AG04449 (cell line): ENCODE results near the gene SLC15A3.

Experiments
- CTCF ChIA-PET: fragments of 350-600 bp; formaldehyde crosslinking; extraction: SDS; loops from one replicate; lab custom pipeline; 2021; ENCODE audit warnings: antibody characterized with exemption; lab: Yijun Ruan, JAX
- POLR2A ChIA-PET: fragments of 400-600, 350-600 bp; formaldehyde crosslinking; extraction: SDS; loops from one replicate; lab custom pipeline; 2020; ENCODE audit warnings: antibody characterized with exemption, inconsistent platforms; lab: Yijun Ruan, JAX
- DNase-seq: peaks from one replicate; pipeline ENCODE4 v3.0.0-alpha.2; 2010; ENCODE audit warnings: low read depth, low spot score
- H3K4me3 ChIP-seq: 2 replicates; pipeline ENCODE4 v1.5.1; 2011; ENCODE audit warnings: low read depth, mild to moderate bottlenecking, control low read depth, low read length
- TF ChIP-seq, protein P1 (sequence below): IDR thresholded peaks from one replicate; pipeline ENCODE4 v1.5.1; 2011; ENCODE audit warnings: mild to moderate bottlenecking, moderate library complexity, low read length, control low read depth, inconsistent platforms; ENCODE audit not compliant: insufficient read depth; ENCODE audit errors: missing control alignments

Gene SLC15A3

DNA sequence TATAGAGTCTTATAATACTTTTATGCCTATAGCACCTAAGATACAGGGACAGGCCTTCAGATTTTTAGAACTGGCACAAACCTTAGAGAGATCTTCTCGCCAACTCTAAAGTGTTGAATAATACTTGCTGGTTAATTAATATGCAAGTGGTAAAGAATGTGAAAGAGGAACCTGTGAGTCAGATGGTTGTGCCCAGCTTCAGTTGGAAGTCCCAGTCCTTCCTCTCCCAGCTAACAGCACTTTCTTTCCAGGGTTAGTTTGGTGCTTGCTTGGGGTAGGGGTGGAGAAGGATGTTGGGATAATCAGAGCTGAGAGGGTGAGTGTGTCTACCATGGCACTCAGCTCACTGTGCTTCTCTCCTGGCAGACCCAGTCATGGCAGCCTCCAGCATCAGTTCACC is 32.7 kb downstream of the SLC15A3 start:
- ChIA-PET POLR2A (no interaction called here), CTCF (interaction anchor here (1.0 to 2.9 kb wide), 4 partner anchors 12 to 268 kb away, joined by 3 to 19 read pairs (median 4); no protein-coding TSS in a partner anchor)
- TF ChIP-seq, protein P1, sequence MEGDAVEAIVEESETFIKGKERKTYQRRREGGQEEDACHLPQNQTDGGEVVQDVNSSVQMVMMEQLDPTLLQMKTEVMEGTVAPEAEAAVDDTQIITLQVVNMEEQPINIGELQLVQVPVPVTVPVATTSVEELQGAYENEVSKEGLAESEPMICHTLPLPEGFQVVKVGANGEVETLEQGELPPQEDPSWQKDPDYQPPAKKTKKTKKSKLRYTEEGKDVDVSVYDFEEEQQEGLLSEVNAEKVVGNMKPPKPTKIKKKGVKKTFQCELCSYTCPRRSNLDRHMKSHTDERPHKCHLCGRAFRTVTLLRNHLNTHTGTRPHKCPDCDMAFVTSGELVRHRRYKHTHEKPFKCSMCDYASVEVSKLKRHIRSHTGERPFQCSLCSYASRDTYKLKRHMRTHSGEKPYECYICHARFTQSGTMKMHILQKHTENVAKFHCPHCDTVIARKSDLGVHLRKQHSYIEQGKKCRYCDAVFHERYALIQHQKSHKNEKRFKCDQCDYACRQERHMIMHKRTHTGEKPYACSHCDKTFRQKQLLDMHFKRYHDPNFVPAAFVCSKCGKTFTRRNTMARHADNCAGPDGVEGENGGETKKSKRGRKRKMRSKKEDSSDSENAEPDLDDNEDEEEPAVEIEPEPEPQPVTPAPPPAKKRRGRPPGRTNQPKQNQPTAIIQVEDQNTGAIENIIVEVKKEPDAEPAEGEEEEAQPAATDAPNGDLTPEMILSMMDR: no peak
- no peak for DNase-seq
- no peak overlapping the region for H3K4me3 ChIP-seq

DNA sequence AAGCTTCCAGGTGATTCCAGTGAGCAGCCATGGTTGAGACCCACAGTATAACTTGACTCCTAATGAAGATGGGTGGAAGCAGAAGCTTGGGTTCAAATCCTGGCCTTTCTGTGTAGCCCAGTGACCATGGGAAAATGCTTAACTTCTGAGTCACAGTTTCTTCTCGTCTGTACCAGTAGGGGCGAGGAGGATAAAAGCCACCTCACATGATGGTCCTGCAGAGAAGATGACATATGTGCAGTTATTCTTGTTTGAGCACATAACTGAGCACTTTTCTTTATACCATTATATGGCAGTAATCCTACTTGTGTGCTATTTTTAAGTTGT is 33.1 kb downstream of the SLC15A3 start:
- no peak overlapping the region for H3K4me3 ChIP-seq
- TF ChIP-seq, protein P1: no peak
- DNase-seq: no peak
- ChIA-PET CTCF (interaction anchor here (1.0 to 2.9 kb wide), 5 partner anchors 12 to 269 kb away, joined by 3 to 19 read pairs (median 4); no protein-coding TSS in a partner anchor), POLR2A (no interaction called here)

DNA sequence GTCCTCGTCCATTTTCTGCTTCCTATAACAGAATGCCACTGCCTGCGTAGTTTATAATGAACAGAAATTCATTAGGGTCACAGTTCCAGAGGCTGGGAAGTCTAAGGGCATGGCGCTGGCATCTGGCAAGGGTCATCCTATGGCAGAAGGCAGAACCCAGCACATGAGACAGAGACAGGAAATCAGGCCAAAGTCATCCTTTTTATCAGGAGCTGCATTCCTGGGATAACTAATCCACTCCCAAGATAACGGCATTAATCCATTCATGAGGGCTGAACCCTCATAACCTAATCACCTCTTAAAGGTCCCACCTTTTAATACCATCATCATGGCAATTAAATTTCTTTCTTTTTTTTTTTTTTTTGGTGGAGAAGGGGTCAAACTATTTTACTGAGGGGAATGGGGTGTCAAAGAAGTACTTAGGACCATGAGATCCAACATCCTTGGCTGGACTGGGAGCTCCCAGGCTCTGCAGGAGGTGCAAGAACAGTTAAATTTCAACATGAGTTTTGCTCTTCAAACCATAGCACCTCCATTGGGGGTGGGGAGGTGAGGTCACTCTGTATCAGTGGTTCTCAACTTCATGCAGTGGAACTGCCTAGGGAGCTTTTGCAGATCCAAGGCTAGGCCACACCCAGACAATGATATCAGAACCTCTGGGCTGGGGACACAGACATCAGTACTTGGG is 33.6 kb downstream of the SLC15A3 start:
- DNase-seq: no peak
- POLR2A ChIA-PET: no interaction called here
- CTCF ChIA-PET: interaction anchor here (1.0 to 2.9 kb wide), 5 partner anchors 13 to 270 kb away, joined by 3 to 19 read pairs (median 4); no protein-coding TSS in a partner anchor
- no peak overlapping the region for H3K4me3 ChIP-seq
- TF ChIP-seq, protein P1: no peak

DNA sequence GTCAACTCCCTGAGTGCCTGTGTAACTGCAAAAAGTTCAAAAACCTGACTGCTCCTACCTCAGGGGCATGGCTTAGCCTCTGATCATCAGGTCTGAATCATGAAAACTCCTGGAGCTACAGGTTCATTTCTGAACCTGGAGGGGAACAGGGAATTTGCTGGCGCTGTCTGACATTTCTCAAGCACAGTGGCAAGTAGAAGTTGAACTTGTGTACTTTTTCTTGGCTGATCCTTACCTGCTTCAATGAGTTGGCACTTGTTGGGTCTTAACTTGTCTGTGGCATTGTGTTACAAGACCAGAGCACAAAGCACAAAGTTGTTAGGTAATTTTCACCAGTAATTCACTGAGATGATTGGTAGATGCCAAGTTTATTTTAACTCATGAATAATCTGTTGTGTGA is 34.7 kb downstream of the SLC15A3 start:
- CTCF ChIA-PET: interaction anchor here (1.1 to 3.1 kb wide), 5 partner anchors 12 to 270 kb away, joined by 3 to 19 read pairs (median 13); partner anchors contain the start of gene PRPF19
- no peak overlapping the region for H3K4me3 ChIP-seq
- TF ChIP-seq, protein P1: no peak
- DNase-seq: no peak
- POLR2A ChIA-PET: no interaction called here

DNA sequence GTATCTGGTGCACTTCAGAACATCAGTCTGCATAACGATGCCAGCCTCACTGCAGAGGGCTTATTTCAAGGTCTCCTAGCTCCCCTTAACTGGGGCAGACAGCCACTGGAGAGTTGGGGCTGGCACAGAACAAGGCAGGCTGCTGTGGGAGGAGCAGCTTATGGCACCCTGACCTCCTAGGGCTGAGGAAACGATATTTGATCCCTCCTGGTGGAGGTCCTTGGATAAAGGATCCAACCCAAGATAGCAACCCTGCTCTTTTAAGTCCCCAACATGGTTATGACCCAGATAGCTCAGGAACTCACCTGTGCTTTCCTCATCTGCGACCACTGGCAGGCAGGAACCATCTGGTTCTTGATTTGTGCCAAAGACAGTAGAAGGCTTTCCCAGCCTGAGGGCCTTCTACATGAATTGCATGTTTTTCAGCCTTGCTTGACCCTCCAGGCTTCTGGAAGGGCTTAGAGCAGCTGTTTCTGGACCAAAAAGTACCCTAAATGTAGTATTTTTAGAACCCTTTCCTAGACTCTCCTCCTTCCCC is 35.2 kb downstream of the SLC15A3 start:
- ChIA-PET CTCF (interaction anchor here (1.1 to 3.1 kb wide), 5 partner anchors 11 to 270 kb away, joined by 3 to 19 read pairs (median 13); partner anchors contain the start of gene PRPF19), POLR2A (no interaction called here)
- no peak overlapping the region for H3K4me3 ChIP-seq
- DNase-seq: no peak
- TF ChIP-seq, protein P1: no peak

DNA sequence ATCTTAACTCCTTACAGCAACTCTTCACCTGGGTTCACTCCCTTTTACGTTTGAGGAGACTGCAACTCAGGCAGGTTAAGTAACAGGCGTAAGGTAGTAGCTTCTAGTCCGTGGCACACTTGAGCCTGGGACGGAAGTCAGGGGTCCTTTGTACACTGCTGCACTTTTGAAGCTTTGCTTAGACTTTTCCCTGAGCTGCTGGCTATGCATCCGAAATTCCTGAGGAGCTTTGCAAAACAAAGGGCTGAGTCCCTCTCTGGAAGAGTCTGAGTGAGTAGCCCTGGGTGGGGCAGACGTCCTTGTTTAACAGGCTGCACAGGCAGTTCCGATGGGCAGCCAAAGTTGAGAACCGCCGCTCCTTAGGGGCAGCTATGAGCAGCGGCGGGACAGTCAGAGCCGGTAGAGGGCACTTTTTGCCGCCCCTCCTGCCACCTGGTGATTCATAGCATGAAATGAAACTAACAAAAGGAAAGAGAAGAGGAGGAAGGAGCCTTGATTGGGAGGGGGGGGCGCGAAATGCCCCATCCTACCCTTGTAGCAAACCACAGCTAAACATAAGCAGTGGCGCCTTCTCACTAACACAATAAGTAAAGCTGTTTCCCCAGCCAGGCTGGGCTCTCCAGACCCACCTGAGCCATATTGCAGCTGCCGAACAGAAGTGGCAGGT is 36.6 kb downstream of the SLC15A3 start:
- ChIA-PET POLR2A (interaction anchor here (0.7 to 1.0 kb wide), 2 partner anchors 8 to 10 kb away, joined by 3 to 5 read pairs; partner anchors contain the start of gene TMEM132A), CTCF (interaction anchor here (0.9 to 5.0 kb wide), 15 partner anchors 8 to 339 kb away, joined by 3 to 40 read pairs (median 5); partner anchors contain the start of genes PRPF19 and TMEM132A)
- DNase-seq: no peak
- H3K4me3 ChIP-seq: peak overlapping the region; percentile 86
- TF ChIP-seq, protein P1: peak; percentile 51
